Common myeloid progenitor, CD34-positive (primary cell): ENCODE data around the gene VPS11.

ENCODE experiments used
- CTCF ChIA-PET: fragments of 350-600 bp; sonication (Branson Sonifier 250); formaldehyde crosslinking; loops from one replicate; lab custom pipeline; 2021; ENCODE audit warnings: antibody characterized with exemption; lab: Charles Lee
- POLR2A ChIA-PET: fragments of 350-600 bp; sonication (Branson Sonifier 250); formaldehyde crosslinking; loops from one replicate; lab custom pipeline; 2021; ENCODE audit warnings: antibody characterized with exemption; lab: Charles Lee
- DNase-seq, 3 donors: peaks; one replicate each; pipeline versions ENCODE4 v3.0.0 to v3.0.0-alpha.2; 2013
- H3K27ac ChIP-seq, 2 experiments: 1 replicate in 1 of 2; 2 replicates in 1 of 2; pipeline ENCODE4 v1.7.0; 2013; ENCODE audit warnings: inconsistent platforms in 2 of 2, low read length in 2 of 2, mild to moderate bottlenecking in 2 of 2, low read depth in 1 of 2, moderate library complexity in 1 of 2; ENCODE audit not compliant: severe bottlenecking in 2 of 2, insufficient read depth in 1 of 2, poor library complexity in 1 of 2
- H3K27me3 ChIP-seq, 5 experiments: replicated peaks in 2 of 5; 1 replicate in 3 of 5; 2 replicates in 2 of 5; pipeline versions ENCODE4 v1.6.1 to v1.7.0; 2013; ENCODE audit warnings: low read length in 4 of 5, mild to moderate bottlenecking in 2 of 5, moderate library complexity in 2 of 5, inconsistent platforms in 1 of 5; ENCODE audit not compliant: insufficient read depth in 5 of 5, control insufficient read depth in 4 of 5
- H3K36me3 ChIP-seq, 4 experiments: 1 replicate in 2 of 4; 2 replicates in 2 of 4; pipeline versions ENCODE4 v1.6.1 to v1.7.0; 2013; ENCODE audit warnings: low read length in 3 of 4, control low read depth in 1 of 4, mild to moderate bottlenecking in 1 of 4; ENCODE audit not compliant: control insufficient read depth in 4 of 4, insufficient read depth in 4 of 4
- H3K4me1 ChIP-seq, 4 experiments: 1 replicate in 3 of 4; 2 replicates in 1 of 4; pipeline versions ENCODE4 v1.6.1 to v1.7.1; 2013; ENCODE audit warnings: low read length in 3 of 4, mild to moderate bottlenecking in 3 of 4, control low read depth in 1 of 4, inconsistent platforms in 1 of 4, moderate library complexity in 1 of 4; ENCODE audit not compliant: control insufficient read depth in 4 of 4, insufficient read depth in 4 of 4; ENCODE audit errors: control extremely low read depth in 1 of 4
- H3K4me3 ChIP-seq, 7 experiments: 1 replicate in 4 of 7; 2 replicates in 3 of 7; pipeline versions ENCODE4 v1.5.1 to v1.7.0; 2013; ENCODE audit warnings: mild to moderate bottlenecking in 7 of 7, low read length in 6 of 7, moderate library complexity in 6 of 7, inconsistent platforms in 2 of 7, low read depth in 2 of 7, control low read depth in 1 of 7; ENCODE audit not compliant: insufficient read depth in 4 of 7, control insufficient read depth in 1 of 7; ENCODE audit errors: extremely low read depth in 1 of 7
- H3K9me3 ChIP-seq, 5 experiments: 1 replicate in 4 of 5; 2 replicates in 1 of 5; pipeline versions ENCODE4 v1.6.1 to v1.7.1; 2013; ENCODE audit warnings: low read length in 4 of 5, mild to moderate bottlenecking in 2 of 5, inconsistent platforms in 1 of 5, low read depth in 1 of 5, moderate library complexity in 1 of 5; ENCODE audit not compliant: control insufficient read depth in 4 of 5, insufficient read depth in 2 of 5; ENCODE audit errors: control extremely low read depth in 1 of 5
- WGBS: methylation state at CpG from one replicate; pipeline ENCODE4 v1.1.5; 2013; ENCODE audit not compliant: insufficient coverage; 5-methylcytosine and 5-hydroxymethylcytosine counted together

The VPS11 gene

DNA sequence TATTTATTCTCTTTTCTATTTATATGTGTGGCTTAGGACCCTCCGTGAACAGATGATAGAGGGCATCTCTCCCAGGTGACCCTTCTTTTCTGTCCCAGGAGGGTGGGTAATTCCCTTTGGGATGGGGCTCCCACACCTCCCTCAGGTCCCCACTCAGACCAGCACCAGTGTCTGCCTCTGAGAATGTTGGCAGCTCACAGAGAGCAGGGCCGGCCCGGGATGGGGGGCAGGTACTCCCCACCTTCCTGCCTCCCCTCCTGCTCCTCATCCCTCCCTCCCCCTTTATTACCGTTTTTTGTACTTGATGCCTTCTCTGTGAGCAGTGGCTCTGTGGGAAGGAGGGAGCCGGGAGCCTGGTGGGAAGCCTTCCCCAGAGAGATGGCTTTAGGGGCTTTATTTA lies 49.0 kb downstream of the VPS11 start:
- Histone ChIP-seq H3K4me1 (peaks cover 7 to 19% (median 16%) of the 10 kb centered on the region in 4 experiments), H3K9me3 (no peaks in the 10 kb centered on the region), H3K36me3 (peaks cover 0 to 45% (median 21%) of the 10 kb centered on the region in 4 experiments), H3K27me3 (no peaks in the 10 kb centered on the region), H3K4me3 (no peak overlapping the region), H3K27ac (no peak overlapping the region)
- WGBS = 100% methylated on average over 2 of the region's 5 CpGs
- POLR2A ChIA-PET = no interaction called here
- no peak for DNase-seq
- CTCF ChIA-PET = no interaction called here

DNA sequence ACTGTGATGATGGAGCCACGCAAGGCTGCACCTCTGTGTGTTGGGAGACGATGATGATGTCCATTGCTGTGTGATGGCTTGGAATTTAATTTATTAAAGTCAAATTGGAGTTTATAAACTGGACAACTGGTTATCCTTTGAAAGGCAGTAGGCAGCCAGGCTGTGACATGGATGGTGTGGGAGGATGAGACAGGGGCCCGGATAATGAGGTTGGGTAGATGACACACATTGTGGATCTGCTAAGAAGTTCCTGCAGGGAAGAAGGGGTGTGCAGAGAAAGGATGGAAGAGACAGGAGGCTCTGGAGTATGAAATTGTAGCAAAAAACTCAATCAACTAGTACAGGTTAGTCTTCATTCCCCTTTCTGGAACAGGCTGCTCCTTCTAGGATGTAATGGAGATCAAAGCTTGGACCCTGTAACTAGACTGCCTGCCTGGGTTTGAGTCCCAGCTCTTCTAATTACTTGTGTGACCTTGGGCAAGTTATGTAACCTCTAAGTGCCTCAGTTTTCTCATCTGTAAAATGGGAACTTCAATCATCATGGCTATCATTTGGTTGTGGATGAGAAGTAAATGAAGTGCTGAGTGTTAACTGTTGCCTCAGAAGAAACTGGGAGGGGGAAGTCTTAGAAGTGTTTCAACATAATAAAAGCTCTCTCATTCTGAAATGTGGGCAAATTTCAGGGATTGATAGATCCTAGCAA lies 49.5 kb downstream of the VPS11 start:
- Histone ChIP-seq H3K27me3 (no peaks in the 10 kb centered on the region), H3K9me3 (no peaks in the 10 kb centered on the region), H3K36me3 (peaks cover 0 to 39% (median 18%) of the 10 kb centered on the region in 4 experiments), H3K4me3 (no peak overlapping the region), H3K4me1 (peaks cover 11 to 23% (median 20%) of the 10 kb centered on the region in 4 experiments), H3K27ac (no peak overlapping the region)
- DNase-seq = no peak
- ChIA-PET CTCF (interaction anchor here (1.4 to 7.2 kb wide), 2 partner anchors 9 to 16 kb away, joined by 5 to 45 read pairs; partner anchors contain the start of gene C2CD2L), POLR2A (no interaction called here)
- 100% methylated on average over 2 of the region's 3 CpGs for WGBS

DNA sequence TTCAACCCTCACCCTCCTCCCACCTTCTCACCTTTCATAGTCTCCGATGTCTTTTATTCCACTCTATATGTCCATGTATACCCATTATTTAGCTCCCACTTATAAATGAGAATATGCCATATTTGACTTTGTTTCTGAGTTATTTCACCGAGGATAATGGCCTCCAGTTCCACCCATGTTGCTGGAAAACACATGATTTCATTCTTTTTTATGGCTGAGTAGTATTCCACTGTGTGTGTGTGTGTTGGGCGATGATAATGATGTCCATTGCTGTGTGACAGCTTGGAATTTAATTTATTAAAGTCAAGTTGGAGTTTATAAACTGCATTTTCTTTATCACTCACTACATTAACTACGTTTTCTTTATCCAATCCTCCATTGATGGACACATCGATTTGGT lies 50.6 kb downstream of the VPS11 start:
- Histone ChIP-seq H3K9me3 (no peaks in the 10 kb centered on the region), H3K36me3 (peaks cover 0 to 30% (median 10%) of the 10 kb centered on the region in 4 experiments), H3K4me3 (no peak overlapping the region), H3K4me1 (peaks cover 16 to 31% (median 27%) of the 10 kb centered on the region in 4 experiments), H3K27me3 (no peaks in the 10 kb centered on the region), H3K27ac (no peak overlapping the region)
- no peak for DNase-seq
- POLR2A ChIA-PET = interaction anchor here (1.4 kb wide), 1 partner anchor 11 kb away, joined by 3 read pairs; the partner anchor contains the start of gene C2CD2L
- CTCF ChIA-PET = interaction anchor here (0.9 to 7.2 kb wide), 5 partner anchors 10 to 62 kb away, joined by 3 to 45 read pairs (median 5); partner anchors contain the start of gene C2CD2L
- no CpG with 5 or more reads among the region's 5 CpGs for WGBS

DNA sequence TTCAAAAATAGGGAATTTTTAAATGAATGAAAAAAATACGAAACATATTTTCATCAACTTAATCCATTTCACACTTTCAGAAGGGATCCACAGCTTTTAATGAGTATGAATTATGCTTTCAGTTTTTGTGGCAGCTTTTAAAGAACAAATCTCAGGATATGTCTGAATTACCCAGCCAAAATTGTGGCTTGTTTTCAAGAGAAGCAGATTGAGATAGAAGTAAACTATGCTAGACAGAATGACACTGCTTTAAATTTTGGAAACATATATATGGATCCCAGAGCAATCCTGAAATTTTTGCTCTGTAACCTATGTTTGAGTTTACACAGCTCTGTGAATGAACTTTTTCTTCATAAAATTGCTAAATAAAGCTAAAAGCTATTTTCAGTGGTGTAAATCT lies 51.3 kb downstream of the VPS11 start:
- DNase-seq = no peak
- Histone ChIP-seq H3K36me3 (peaks cover 0 to 24% (median 8%) of the 10 kb centered on the region in 4 experiments), H3K27me3 (no peaks in the 10 kb centered on the region), H3K4me3 (no peak overlapping the region), H3K9me3 (no peaks in the 10 kb centered on the region), H3K4me1 (peaks cover 16 to 31% (median 27%) of the 10 kb centered on the region in 4 experiments), H3K27ac (no peak overlapping the region)
- ChIA-PET CTCF (interaction anchor here (0.6 to 7.2 kb wide), 6 partner anchors 10 to 63 kb away, joined by 3 to 45 read pairs (median 3); partner anchors contain the start of gene C2CD2L), POLR2A (interaction anchor here (1.4 kb wide), 1 partner anchor 12 kb away, joined by 3 read pairs; the partner anchor contains the start of gene C2CD2L)
- WGBS = no CpG with 5 or more reads among the region's 1 CpG

DNA sequence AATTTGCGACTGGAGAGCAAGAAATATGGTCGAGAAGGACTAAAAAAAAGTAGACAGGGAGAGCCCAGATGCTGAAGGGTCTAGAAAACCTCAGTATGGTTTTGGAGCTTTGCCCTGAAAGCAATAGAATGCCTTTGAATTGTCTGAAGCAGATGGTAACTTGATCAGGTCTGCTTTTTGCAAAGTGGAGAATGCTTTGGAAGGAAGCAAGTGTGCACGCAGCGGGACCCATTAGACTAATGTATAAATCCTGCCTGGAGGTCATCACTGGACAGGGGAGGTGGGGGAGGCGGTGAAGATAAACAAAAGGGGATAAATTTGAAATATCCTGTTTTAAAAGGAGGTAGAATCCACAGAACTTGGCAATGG lies 53.0 kb downstream of the VPS11 start:
- Histone ChIP-seq H3K4me1 (peaks cover 12 to 25% (median 21%) of the 10 kb centered on the region in 4 experiments), H3K36me3 (peaks cover 3 to 19% (median 12%) of the 10 kb centered on the region in 4 experiments), H3K27me3 (no peaks in the 10 kb centered on the region), H3K27ac (peak overlapping the region in 1 of 2 experiments; percentile 53), H3K9me3 (no peaks in the 10 kb centered on the region), H3K4me3 (peak overlapping the region in 5 of 7 experiments; percentile 33 to 98 (median 73))
- 73% methylated on average over 5 of the region's 5 CpGs for WGBS
- DNase-seq = peak in 2 of 3 donors; percentile 26 to 32
- ChIA-PET CTCF (interaction anchor here (0.6 to 7.2 kb wide), 6 partner anchors 12 to 65 kb away, joined by 3 to 45 read pairs (median 3); partner anchors contain the start of gene C2CD2L), POLR2A (no interaction called here)

DNA sequence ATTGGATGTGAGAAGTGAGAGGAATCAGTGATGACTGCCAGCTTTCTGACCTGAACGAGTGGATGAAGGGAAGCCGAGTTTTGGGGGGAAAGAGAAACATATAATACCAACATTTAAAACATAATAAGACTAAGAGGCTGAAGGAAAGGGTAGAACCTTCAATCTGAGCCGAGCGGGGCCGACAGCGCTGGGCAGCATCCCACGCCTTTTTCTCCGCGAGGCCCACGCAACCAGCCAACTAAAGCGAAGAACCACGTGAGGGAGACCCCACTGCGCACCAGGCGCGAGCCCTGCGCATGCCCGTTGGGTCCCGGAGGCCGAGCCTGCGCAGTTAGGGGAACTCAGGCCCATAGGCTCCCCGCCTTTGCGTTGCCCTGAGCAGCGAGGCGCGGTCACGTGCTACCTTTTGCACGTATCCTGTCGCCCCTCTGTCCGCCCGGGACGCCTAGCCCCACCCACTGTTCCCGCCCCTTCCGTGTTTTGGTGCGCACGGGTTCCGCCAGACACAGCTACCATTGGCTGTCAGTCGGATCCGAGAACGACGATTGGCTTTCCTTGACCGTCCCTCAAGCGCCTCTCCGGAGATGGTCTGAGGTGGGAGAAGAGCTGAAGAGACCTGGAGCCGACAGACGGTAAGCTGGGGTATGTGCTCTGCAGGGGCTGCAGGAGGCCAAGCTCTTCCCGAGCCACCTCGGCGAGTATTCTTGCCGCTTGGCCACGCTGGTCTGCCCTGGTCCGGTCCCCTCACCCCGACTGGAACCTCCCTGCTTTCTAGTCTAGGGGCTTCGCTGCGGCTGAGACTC lies 53.6 kb downstream of the VPS11 start, which contains the start of gene HINFP:
Gene HINFP (plus strand): TSS at position 573 of the 803 bp plus-strand sequence. CDS start 5,365 bp downstream, outside the sequence.
- H3K36me3 ChIP-seq = peaks cover 3 to 15% (median 11%) of the 10 kb centered on the region in 4 experiments
- no peaks in the 10 kb centered on the region for H3K9me3 ChIP-seq
- H3K4me1 ChIP-seq = peaks cover 11 to 20% (median 19%) of the 10 kb centered on the region in 4 experiments
- 0% methylated on average over 50 of the region's 54 CpGs for whole genome bisulfite sequencing
- H3K27me3 ChIP-seq = no peaks in the 10 kb centered on the region
- ChIA-PET CTCF (interaction anchor here (0.8 to 7.2 kb wide), 7 partner anchors 11 to 85 kb away, joined by 3 to 45 read pairs (median 3); partner anchors contain the start of genes C2CD2L and CBL), POLR2A (interaction anchor here (1.1 to 1.6 kb wide), 2 partner anchors 26 to 48 kb away, joined by 3 to 4 read pairs; partner anchors contain the start of gene NLRX1)
- peak; percentile 99 for DNase-seq
- H3K4me3 ChIP-seq = peak within 1 kb of the TSS; percentile 85 to 99 (median 94)
- peak within 1 kb of the TSS; percentile 59 to 90 for H3K27ac ChIP-seq
